Activated B cell treated with CpG ODN at 0.5 μM for 24 hours (primary cell): Measurements from ENCODE around the gene VILL. TPM values are rescaled to one million over a fixed set of nuclear protein-coding genes. Genes with fewer than 3 reads are reported as not detected.

ENCODE experiments used
- ATAC-seq: fragments of 200-7000 bp; cut with Tn5 transposase; one replicate; pipeline ENCODE4 v1.10.0; 2021; ENCODE audit warnings: low read depth, mild to moderate bottlenecking, moderate library complexity
- CTCF ChIA-PET: fragments of 350-600 bp; sonication (Branson Sonifier 250); formaldehyde crosslinking; loops from one replicate; lab custom pipeline; 2021; ENCODE audit warnings: antibody characterized with exemption; lab: Charles Lee
- POLR2A ChIA-PET: fragments of 350-600 bp; sonication (Branson Sonifier 250); formaldehyde crosslinking; loops from one replicate; lab custom pipeline; 2021; ENCODE audit warnings: antibody characterized with exemption; lab: Charles Lee
- DNase-seq: peaks from one replicate; pipeline ENCODE4 v3.0.0; 2022
- H3K27ac Mint-ChIP-seq: one replicate; pipeline ENCODE4 v1.8.0; 2020; ENCODE audit warnings: mixed read lengths
- H3K27me3 Mint-ChIP-seq: one replicate; pipeline ENCODE4 v1.8.0; 2021; ENCODE audit warnings: mixed read lengths
- H3K36me3 Mint-ChIP-seq: one replicate; pipeline ENCODE4 v1.8.0; 2021; ENCODE audit warnings: low read depth, mixed read lengths
- H3K4me1 Mint-ChIP-seq: one replicate; pipeline ENCODE4 v1.8.0; 2021; ENCODE audit warnings: mixed read lengths
- H3K4me3 Mint-ChIP-seq: one replicate; pipeline ENCODE4 v1.8.0; 2020; ENCODE audit warnings: mild to moderate bottlenecking, mixed read lengths
- H3K9me3 Mint-ChIP-seq: one replicate; pipeline ENCODE4 v1.8.0; 2020; ENCODE audit warnings: mixed read lengths
- CTCF ChIP-seq: fragments of 200-600 bp; IDR thresholded peaks from one replicate; pipeline ENCODE4 v1.8.0; 2022; ENCODE audit warnings: antibody characterized with exemption, mild to moderate bottlenecking
- intact Hi-C: fragments of 100-400 bp; cut with micrococcal nuclease; formaldehyde crosslinking; loops from one replicate; pipeline ENCODE4 v1.15.1; 2024
- total RNA-seq: library from RNA; stranded (reverse); gene quantifications from 2 replicates; pipeline ENCODE4 v1.2.3, GENCODE V29; 2022

Gene VILL
- total RNA-seq, 1 donor from 2014 or later: 21.6 TPM

DNA sequence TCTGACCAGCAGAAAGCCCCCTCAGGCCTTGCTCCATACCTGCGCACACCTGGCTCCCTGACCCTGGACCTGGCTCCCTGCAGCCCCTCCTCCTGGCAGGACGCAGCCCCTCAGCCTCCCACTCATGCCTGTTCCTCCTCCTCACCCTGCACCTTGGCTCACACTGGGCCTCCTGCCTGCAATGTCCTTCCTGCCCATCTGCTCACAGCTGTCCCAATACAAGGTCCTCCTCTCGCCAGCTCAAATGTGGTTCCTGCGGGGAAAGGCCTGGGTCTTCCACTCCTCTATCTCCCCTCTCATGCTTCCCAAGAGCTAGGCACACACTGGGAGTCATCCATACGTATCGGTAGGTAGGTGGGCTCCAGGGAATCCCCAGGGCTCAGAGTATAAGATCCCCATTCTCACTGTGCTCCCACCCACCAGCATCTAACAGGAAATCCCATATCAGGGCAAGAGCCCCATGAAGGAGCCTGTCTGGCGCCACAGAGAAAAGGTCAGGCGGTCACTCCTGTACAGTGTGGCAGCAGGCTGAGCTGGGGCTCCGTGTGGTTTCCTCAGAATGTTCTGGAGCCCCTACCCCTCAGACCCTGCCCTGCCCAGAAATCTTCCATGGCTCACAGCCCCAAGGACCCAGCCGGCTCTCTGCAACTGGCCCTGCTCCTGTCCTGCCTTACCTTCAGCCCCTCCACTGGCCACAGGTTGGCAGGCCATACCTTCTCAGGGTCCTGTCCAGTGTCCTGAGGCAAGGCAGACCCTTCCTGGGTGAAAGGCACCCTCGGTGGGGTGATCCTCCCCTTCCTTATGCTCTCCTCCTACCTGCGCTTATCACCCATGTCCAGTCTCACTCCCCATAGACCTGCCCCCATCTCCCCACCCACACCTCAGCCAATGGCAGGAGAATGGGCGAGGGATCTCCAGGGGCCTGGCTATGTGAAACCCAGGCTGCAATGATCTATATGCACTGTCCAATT is 28.0 kb downstream of the VILL start:
- ATAC-seq (no peak), DNase-seq (no peak)
- Mint-ChIP-seq H3K36me3 (peaks cover 21% of the 10 kb centered on the region), H3K27me3 (no peaks in the 10 kb centered on the region), H3K4me3 (no peak overlapping the region), H3K9me3 (peaks cover 11% of the 10 kb centered on the region), H3K27ac (no peak overlapping the region), H3K4me1 (peaks cover 3% of the 10 kb centered on the region)
- intact Hi-C loops: no loop called here
- TF ChIP-seq CTCF: no peak
- POLR2A ChIA-PET: no interaction called here
- CTCF ChIA-PET: no interaction called here

DNA sequence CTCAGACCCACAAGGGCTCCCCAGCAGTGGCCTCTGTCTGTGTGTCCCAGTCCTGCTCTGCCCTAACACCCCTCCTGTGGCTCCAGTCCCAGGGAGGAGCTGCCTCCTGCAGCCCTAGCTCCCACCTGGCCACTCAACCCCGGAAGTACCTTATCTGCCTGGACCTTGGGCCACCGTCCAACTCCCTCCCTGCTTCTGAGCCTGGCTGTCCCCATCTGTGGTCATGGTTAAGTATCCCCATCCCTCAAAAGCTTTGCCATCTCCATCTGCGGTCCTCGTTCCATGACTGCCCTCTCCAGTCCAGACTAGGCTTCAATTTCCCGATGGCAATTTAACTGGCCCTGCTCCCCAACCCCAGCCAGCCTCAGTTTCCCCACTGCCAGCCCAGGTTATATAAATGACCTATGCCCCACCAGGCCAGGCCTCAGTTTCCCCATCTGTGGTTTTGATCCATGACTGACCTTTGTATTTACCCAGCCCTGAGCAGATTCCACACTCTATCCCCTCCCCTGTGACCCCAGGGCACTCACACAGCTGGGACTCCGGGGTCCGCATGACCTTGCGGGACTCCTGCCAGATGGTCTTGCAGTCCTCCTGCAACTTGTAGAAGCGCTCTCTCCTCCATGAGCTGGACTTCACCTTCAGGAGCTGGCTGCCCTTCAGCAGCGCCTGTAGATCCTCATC is 29.2 kb downstream of the VILL start:
- POLR2A ChIA-PET: no interaction called here
- Mint-ChIP-seq H3K36me3 (peaks cover 25% of the 10 kb centered on the region), H3K27ac (no peak overlapping the region)

DNA sequence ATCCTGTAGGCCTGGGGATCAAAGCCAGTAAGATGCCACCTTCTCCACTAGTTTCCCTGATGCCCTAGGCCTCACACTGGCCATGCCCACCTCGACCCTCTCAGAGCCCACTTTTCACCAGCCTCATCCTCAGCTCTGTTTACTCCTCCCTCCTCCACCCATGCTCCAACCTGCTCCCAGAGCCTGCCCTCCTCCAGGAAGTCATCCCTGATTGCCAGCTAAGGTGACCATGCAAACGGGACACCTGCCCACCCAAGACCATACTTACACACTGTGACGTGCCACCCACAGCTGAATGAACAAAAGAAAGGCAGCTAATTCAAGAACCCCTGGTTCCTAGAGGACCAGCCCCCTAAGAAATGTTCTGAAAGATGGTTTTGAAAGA is 29.7 kb downstream of the VILL start:
- intact Hi-C loops: no loop called here
- Mint-ChIP-seq H3K27me3 (no peaks in the 10 kb centered on the region), H3K4me3 (no peak overlapping the region), H3K4me1 (peaks cover 19% of the 10 kb centered on the region), H3K36me3 (peaks cover 21% of the 10 kb centered on the region), H3K27ac (no peak overlapping the region), H3K9me3 (peaks cover 6% of the 10 kb centered on the region)
- ATAC-seq (no peak), DNase-seq (no peak)
- CTCF ChIA-PET: no interaction called here
- no peak for TF ChIP-seq CTCF
- POLR2A ChIA-PET: no interaction called here

More for the DNA sequence above, 29.2 kb downstream of the VILL start:
- CTCF ChIA-PET: no interaction called here
- no peak for ATAC-seq
- Mint-ChIP-seq H3K9me3 (peaks cover 11% of the 10 kb centered on the region), H3K27me3 (no peaks in the 10 kb centered on the region), H3K4me1 (peaks cover 15% of the 10 kb centered on the region), H3K4me3 (no peak overlapping the region)
- no peak for TF ChIP-seq CTCF
- no peak for DNase-seq
- intact Hi-C loops: no loop called here

- CTCF ChIA-PET: interaction anchor here (2.1 kb wide), 1 partner anchor 24 kb away, joined by 6 read pairs; no protein-coding TSS in a partner anchor
- no peak overlapping the region for H3K4me3 Mint-ChIP-seq
- H3K36me3 Mint-ChIP-seq: peaks cover 15% of the 10 kb centered on the region
- H3K27ac Mint-ChIP-seq: no peak overlapping the region
- POLR2A ChIA-PET: interaction anchor here (0.8 kb wide), 1 partner anchor 28 kb away, joined by 3 read pairs; no protein-coding TSS in a partner anchor
- no peaks in the 10 kb centered on the region for H3K27me3 Mint-ChIP-seq
- peaks cover 3% of the 10 kb centered on the region for H3K9me3 Mint-ChIP-seq
- TF ChIP-seq CTCF: no peak
- ATAC-seq: no peak
- H3K4me1 Mint-ChIP-seq: peaks cover 25% of the 10 kb centered on the region
- DNase-seq: no peak
- intact Hi-C loops: no loop called here
These were observed 30.6 kb downstream of the VILL start for GRCh38 chr3:38021196-38021595.

- H3K27me3 Mint-ChIP-seq: no peaks in the 10 kb centered on the region
- H3K9me3 Mint-ChIP-seq: no peaks in the 10 kb centered on the region
- H3K27ac Mint-ChIP-seq: no peak overlapping the region
- ChIA-PET POLR2A (interaction anchor here (0.8 kb wide), 1 partner anchor 29 kb away, joined by 3 read pairs; no protein-coding TSS in a partner anchor), CTCF (interaction anchor here (2.1 kb wide), 1 partner anchor 25 kb away, joined by 6 read pairs; no protein-coding TSS in a partner anchor)
- H3K4me3 Mint-ChIP-seq: no peak overlapping the region
- H3K36me3 Mint-ChIP-seq: peaks cover 7% of the 10 kb centered on the region
- ATAC-seq (no peak), DNase-seq (no peak)
- H3K4me1 Mint-ChIP-seq: peaks cover 25% of the 10 kb centered on the region
- no peak for TF ChIP-seq CTCF
- intact Hi-C loops: no loop called here
These were observed 31.7 kb downstream of the VILL start for GRCh38 chr3:38022301-38022700.
